K562 (cell line): ENCODE data around the gene CLSTN1. TPM values are rescaled to one million over a fixed set of nuclear protein-coding genes. Genes with fewer than 3 reads are reported as not detected.

Source experiments
- ADNP ChIP-seq: fragments of 200-800 bp; sonication (Bioruptor generic); IDR thresholded peaks from 2 replicates; pipeline ENCODE4 v1.6.1; 2016; ENCODE audit warnings: missing genetic modification characterization, missing compliant biosample characterization
- CBX1 ChIP-seq: sonication (generic); IDR thresholded peaks from 2 replicates; pipeline ENCODE4 v1.6.1; 2016; ENCODE audit warnings: antibody characterized with exemption, low read depth, mild to moderate bottlenecking
- DIDO1 ChIP-seq: fragments of 450-650 bp; IDR thresholded peaks from 2 replicates; pipeline ENCODE4 v1.6.1; 2016; ENCODE audit warnings: low read depth, missing biosample characterization, missing genetic modification characterization
- EHMT2 ChIP-seq: fragments of 450-650 bp; IDR thresholded peaks from 2 replicates; pipeline ENCODE4 v1.6.1; 2018; ENCODE audit warnings: antibody characterized with exemption
- GTF2A2 ChIP-seq: IDR thresholded peaks from 2 replicates; pipeline ENCODE4 v1.6.1; 2016; ENCODE audit warnings: mild to moderate bottlenecking, missing genetic modification characterization, missing compliant biosample characterization
- JUND ChIP-seq, 2 experiments: IDR thresholded peaks; 2 replicates in 1 of 2; 3 replicates in 1 of 2; pipeline ENCODE4 v1.6.1; 2011; ENCODE audit warnings: borderline replicate concordance in 2 of 2, low read depth in 2 of 2, low read length in 2 of 2, improper control_type of control experiment in 1 of 2, missing biosample characterization in 1 of 2, missing genetic modification characterization in 1 of 2, missing genetic modification reagents in 1 of 2
- KAT7 ChIP-seq: sonication (generic); formaldehyde crosslinking; IDR thresholded peaks from 2 replicates; pipeline ENCODE4 v1.8.0; 2022; ENCODE audit warnings: missing genetic modification reagents, mild to moderate bottlenecking, borderline replicate concordance
- MXI1 ChIP-seq: IDR thresholded peaks from 2 replicates; pipeline ENCODE4 v1.6.1; 2011; ENCODE audit warnings: low read depth, mild to moderate bottlenecking, improper control_type of control experiment, low read length
- NR4A1 ChIP-seq, 2 experiments: fragments of 250-450 bp in 1 of 2; fragments of 450-650 bp in 1 of 2; sonication (Bioruptor Pico) in 1 of 2; IDR thresholded peaks; 2 replicates each; pipeline versions ENCODE4 v1.4.0 to v1.6.1; 2016 to 2020; ENCODE audit warnings: mild to moderate bottlenecking in 2 of 2, missing compliant biosample characterization in 1 of 2, missing genetic modification characterization in 1 of 2, moderate library complexity in 1 of 2
- SIN3B ChIP-seq: fragments of 450-650 bp; IDR thresholded peaks from 2 replicates; pipeline ENCODE4 v1.6.1; 2017; ENCODE audit warnings: low read depth, mild to moderate bottlenecking, moderate library complexity
- TCF3 ChIP-seq: sonication (generic); formaldehyde crosslinking; IDR thresholded peaks from 2 replicates; pipeline ENCODE4 v1.4.0; 2020; ENCODE audit warnings: mild to moderate bottlenecking, missing genetic modification reagents
- ZBTB17 ChIP-seq: fragments of 450-650 bp; formaldehyde crosslinking; IDR thresholded peaks from 2 replicates; pipeline ENCODE4 v1.4.0; 2020; ENCODE audit warnings: mild to moderate bottlenecking
- ZBTB7A ChIP-seq: IDR thresholded peaks from 2 replicates; pipeline ENCODE4 v1.6.1; 2011; ENCODE audit warnings: low read depth, mild to moderate bottlenecking, low read length, moderate library complexity, borderline replicate concordance; ENCODE audit not compliant: control insufficient read depth
- ZKSCAN8 ChIP-seq: fragments of 200-800 bp; sonication (Bioruptor generic); IDR thresholded peaks from 2 replicates; pipeline ENCODE4 v1.6.1; 2016; ENCODE audit warnings: missing genetic modification characterization, missing compliant biosample characterization
- ZNF347 ChIP-seq: fragments of 450-650 bp; formaldehyde crosslinking; IDR thresholded peaks from 2 replicates; pipeline ENCODE4 v1.4.0; 2020; ENCODE audit warnings: low read depth, mild to moderate bottlenecking, moderate library complexity
- ZNF584 ChIP-seq: fragments of 200-800 bp; sonication (Bioruptor generic); IDR thresholded peaks from 2 replicates; pipeline ENCODE4 v1.6.1; 2016; ENCODE audit warnings: low read depth, mild to moderate bottlenecking, missing genetic modification characterization, missing compliant biosample characterization
- ZNF77 ChIP-seq: fragments of 250-450 bp; sonication (Bioruptor Pico); IDR thresholded peaks from 2 replicates; pipeline ENCODE4 v1.5.0; 2020
- polyA plus RNA-seq, 8 experiments: library from polyadenylated mRNA; depleted of rRNA in 4 of 8; stranded (reverse) in 5 of 8; unstranded in 3 of 8; fragments of >200 nt; fragmentation: Nextera tagmentation in 2 of 8; fragmentation: Illumina TruSeq in 1 of 8; extraction: Ambion mirVana in 2 of 8; extraction: Trizol in 1 of 8; gene quantifications; 2 replicates each; pipeline versions ENCODE4 v1.2.1 to v1.2.3, GENCODE V29; 2011 to 2014; ENCODE audit warnings: inconsistent platforms in 1 of 8, missing spikeins in 1 of 8
- total RNA-seq, 7 experiments: library from RNA; depleted of rRNA in 6 of 7; stranded (reverse); fragments of >200 nt in 6 of 7; fragmentation: Illumina TruSeq in 2 of 7; extraction: Trizol in 2 of 7; gene quantifications; 2 replicates each; pipeline versions ENCODE4 v1.2.1 to v1.2.3, GENCODE V29; 2011 to 2021; ENCODE audit warnings: low replicate concordance in 1 of 7
- TF ChIP-seq, protein P1 (sequence below), 2 experiments: fragments of 450-650 bp in 1 of 2; IDR thresholded peaks; 2 replicates each; pipeline ENCODE4 v1.6.1; 2011 to 2017; ENCODE audit warnings: low read depth in 2 of 2, antibody characterized with exemption in 1 of 2, borderline replicate concordance in 1 of 2, low read length in 1 of 2, mild to moderate bottlenecking in 1 of 2, mixed read lengths in 1 of 2; ENCODE audit not compliant: control insufficient read depth in 1 of 2
- TF ChIP-seq, protein P2 (sequence below): fragments of 250-450 bp; sonication (Bioruptor Pico); IDR thresholded peaks from 2 replicates; pipeline ENCODE4 v1.8.0; 2021; ENCODE audit warnings: mild to moderate bottlenecking, moderate library complexity
- TF ChIP-seq, protein P3 (sequence below): fragments of 450-650 bp; IDR thresholded peaks from 2 replicates; pipeline ENCODE4 v1.6.1; 2017; ENCODE audit warnings: mild to moderate bottlenecking, moderate library complexity

CLSTN1 gene
- total and polyA plus RNA-seq, 9 of the 15 experiments (the other 6 are each of a cell fraction or from before 2014, with no cell fraction given), result 1.1 to 32.5 (median 13.3) TPM

DNA sequence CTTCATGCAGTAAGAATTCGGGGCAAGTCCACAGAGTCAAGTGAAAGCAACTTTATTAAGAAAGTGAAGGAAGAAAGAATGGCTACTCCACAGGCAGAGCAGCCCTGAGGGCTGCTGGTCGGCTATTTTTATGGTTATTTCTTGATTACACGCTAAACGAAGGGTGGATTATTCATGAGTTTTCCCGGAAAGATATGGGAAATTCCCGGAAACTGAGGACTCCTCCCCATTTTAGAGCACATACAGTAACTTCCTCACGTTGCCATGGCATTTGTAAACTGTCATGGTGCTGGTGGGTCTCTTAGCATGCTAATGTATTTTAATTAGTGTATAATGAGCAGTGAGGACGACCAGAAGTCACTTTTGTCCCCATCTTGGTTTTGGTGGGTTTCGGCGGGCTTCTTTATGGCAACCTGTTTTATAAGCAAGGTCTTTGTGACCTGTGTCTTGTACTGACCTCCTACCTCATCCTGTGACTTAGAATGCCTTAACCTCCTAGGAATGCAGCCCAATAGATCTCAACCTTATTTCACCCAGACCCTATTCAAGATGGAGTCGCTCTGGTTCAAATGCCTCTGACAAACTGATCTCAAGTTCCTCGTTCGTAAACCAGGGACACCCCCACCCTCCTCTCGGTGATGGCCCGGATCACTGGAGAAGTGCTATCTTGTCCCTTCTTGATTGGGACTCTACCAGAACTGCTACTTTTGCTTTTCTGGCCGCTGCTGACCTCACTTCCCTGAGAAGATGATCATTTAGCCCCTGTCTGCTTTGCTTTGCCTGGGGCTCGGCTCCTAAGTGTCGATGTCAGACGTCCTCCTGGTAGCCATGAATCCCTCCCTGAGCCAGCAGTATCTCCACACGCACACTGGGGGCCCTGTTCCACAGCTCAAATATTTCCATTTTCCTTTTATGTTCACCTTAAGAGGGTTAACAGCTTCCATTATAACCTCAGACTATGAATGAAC, 48.8 kb downstream of the CLSTN1 start (continued):
- TF ChIP-seq, protein P1, sequence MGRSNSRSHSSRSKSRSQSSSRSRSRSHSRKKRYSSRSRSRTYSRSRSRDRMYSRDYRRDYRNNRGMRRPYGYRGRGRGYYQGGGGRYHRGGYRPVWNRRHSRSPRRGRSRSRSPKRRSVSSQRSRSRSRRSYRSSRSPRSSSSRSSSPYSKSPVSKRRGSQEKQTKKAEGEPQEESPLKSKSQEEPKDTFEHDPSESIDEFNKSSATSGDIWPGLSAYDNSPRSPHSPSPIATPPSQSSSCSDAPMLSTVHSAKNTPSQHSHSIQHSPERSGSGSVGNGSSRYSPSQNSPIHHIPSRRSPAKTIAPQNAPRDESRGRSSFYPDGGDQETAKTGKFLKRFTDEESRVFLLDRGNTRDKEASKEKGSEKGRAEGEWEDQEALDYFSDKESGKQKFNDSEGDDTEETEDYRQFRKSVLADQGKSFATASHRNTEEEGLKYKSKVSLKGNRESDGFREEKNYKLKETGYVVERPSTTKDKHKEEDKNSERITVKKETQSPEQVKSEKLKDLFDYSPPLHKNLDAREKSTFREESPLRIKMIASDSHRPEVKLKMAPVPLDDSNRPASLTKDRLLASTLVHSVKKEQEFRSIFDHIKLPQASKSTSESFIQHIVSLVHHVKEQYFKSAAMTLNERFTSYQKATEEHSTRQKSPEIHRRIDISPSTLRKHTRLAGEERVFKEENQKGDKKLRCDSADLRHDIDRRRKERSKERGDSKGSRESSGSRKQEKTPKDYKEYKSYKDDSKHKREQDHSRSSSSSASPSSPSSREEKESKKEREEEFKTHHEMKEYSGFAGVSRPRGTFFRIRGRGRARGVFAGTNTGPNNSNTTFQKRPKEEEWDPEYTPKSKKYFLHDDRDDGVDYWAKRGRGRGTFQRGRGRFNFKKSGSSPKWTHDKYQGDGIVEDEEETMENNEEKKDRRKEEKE (IDR thresholded peaks at IDR 0.05; ENCODE audit: borderline replicate concordance in 1 of 2, control insufficient read depth in 1 of 2, low read depth in 2 of 2, low read length in 1 of 2), result no peak
- TF ChIP-seq CBX1 (no peak), ADNP (tag) (no peak), TCF3 (CRISPR knock-in tag) (0 out of 2 replicates have a peak, but pooled peaks have one; percentile 16), DIDO1 (tag) (peak; percentile 58; the same call in 1 of the 2 replicates), ZBTB17 (0 out of 2 replicates have a peak, but pooled peaks have one; percentile 45), EHMT2 (no peak), ZNF347 (CRISPR knock-in tag) (no peak), NR4A1 (CRISPR knock-in tag; IDR thresholded peaks at IDR 0.05) (no peak), NR4A1 (tag; IDR thresholded peaks at IDR 0.05) (peak; percentile 97), JUND (IDR thresholded peaks at IDR 0.05; ENCODE audit: borderline replicate concordance, low read depth, low read length) (peak; percentile 61), JUND (tag; IDR thresholded peaks at IDR 0.05; ENCODE audit: borderline replicate concordance, low read depth, low read length) (peak; percentile 41; the same call in 2 of the 3 replicates), ZNF584 (peak; percentile 79; the same call in 1 of the 2 replicates), KAT7 (CRISPR knock-in tag) (0 out of 2 replicates have a peak, but pooled peaks have one; percentile 23), ZKSCAN8 (CRISPR knock-in tag) (peak; percentile 81), ZBTB7A (no peak), ZNF77 (no peak), MXI1 (peak; percentile 80; the same call in 1 of the 2 replicates), GTF2A2 (tag) (peak; percentile 83; the same call in 1 of the 2 replicates), SIN3B (no peak)
- TF ChIP-seq, protein P2, sequence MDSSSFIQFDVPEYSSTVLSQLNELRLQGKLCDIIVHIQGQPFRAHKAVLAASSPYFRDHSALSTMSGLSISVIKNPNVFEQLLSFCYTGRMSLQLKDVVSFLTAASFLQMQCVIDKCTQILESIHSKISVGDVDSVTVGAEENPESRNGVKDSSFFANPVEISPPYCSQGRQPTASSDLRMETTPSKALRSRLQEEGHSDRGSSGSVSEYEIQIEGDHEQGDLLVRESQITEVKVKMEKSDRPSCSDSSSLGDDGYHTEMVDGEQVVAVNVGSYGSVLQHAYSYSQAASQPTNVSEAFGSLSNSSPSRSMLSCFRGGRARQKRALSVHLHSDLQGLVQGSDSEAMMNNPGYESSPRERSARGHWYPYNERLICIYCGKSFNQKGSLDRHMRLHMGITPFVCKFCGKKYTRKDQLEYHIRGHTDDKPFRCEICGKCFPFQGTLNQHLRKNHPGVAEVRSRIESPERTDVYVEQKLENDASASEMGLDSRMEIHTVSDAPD (CRISPR knock-in tag), result no peak
- TF ChIP-seq, protein P3, sequence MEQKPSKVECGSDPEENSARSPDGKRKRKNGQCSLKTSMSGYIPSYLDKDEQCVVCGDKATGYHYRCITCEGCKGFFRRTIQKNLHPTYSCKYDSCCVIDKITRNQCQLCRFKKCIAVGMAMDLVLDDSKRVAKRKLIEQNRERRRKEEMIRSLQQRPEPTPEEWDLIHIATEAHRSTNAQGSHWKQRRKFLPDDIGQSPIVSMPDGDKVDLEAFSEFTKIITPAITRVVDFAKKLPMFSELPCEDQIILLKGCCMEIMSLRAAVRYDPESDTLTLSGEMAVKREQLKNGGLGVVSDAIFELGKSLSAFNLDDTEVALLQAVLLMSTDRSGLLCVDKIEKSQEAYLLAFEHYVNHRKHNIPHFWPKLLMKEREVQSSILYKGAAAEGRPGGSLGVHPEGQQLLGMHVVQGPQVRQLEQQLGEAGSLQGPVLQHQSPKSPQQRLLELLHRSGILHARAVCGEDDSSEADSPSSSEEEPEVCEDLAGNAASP, result no peak
